Measurements from ENCODE around the gene CTNNB1.

Gene CTNNB1

GRCh38 chr3:41220906-41221677 lies 21.8 kb downstream of the CTNNB1 start:
- no peak for DNase-seq

- DNase-seq: no peak
Measured at GRCh38 chr3:41222012-41222411, 22.7 kb downstream of the CTNNB1 start.

- DNase-seq: no peak
Measured at GRCh38 chr3:41222501-41222900, 23.2 kb downstream of the CTNNB1 start.

- no peak for DNase-seq
Measured at GRCh38 chr3:41223078-41223477, 23.8 kb downstream of the CTNNB1 start.

DNA sequence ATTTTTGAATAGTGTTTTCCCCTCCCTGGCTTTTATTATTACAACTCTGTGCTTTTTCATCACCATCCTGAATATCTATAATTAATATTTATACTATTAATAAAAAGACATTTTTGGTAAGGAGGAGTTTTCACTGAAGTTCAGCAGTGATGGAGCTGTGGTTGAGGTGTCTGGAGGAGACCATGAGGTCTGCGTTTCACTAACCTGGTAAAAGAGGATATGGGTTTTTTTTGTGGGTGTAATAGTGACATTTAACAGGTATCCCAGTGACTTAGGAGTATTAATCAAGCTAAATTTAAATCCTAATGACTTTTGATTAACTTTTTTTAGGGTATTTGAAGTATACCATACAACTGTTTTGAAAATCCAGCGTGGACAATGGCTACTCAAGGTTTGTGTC lies 24.4 kb downstream of the CTNNB1 start:
- DNase-seq: no peak

GRCh38 chr3:41224120-41224806 lies 25.0 kb downstream of the CTNNB1 start:
- no peak for DNase-seq

- DNase-seq: no peak
Measured at GRCh38 chr3:41234823-41235721, 35.8 kb downstream of the CTNNB1 start.

GRCh38 chr3:41236228-41236627 lies 36.9 kb downstream of the CTNNB1 start:
- no peak for DNase-seq

- DNase-seq: no peak
Measured at GRCh38 chr3:41237907-41238306, 38.6 kb downstream of the CTNNB1 start.

- DNase-seq: no peak
Measured at GRCh38 chr3:41239587-41239986, 40.3 kb downstream of the CTNNB1 start.

- no peak for DNase-seq
Measured at GRCh38 chr3:41241161-41241560, 41.9 kb downstream of the CTNNB1 start.

DNA sequence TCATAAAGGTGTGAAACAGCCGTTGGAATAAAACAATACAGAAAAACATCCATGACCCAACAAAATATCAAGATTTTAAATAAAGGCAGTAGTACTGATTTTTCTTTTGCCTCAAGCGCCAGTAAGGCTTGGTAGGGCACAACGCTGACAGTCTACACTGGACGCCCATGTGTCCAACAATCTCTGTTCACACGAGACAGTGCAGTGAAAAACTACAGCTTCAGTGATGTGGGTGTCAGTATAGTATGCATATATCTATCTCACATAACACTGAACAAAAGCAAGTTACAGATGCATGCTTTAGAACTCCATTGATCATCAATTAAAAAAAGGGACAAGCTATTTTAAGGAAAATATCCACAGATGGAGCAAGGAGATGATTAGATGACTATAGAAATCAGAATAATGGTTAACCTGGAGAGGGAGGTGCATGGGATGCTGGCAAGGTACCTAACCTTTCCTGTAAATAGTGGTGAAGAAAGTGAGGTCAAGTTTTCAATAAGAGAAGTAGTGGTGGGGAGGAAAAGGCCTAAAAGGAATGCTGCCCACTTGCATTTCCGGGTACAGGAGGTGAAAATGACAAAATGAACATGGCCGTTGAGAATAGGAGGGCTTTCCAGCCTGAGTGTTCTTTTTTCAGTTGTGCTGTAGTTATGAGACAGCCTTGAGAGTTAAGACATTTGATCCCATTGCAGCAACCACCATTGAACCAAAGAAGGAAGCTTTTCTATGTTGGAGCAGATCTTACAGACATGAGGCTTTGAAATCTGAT lies 42.7 kb downstream of the CTNNB1 start:
- DNase-seq: no peak

GRCh38 chr3:41243183-41243582 lies 43.9 kb downstream of the CTNNB1 start:
- no peak for DNase-seq

GRCh38 chr3:41244620-41245336 lies 45.5 kb downstream of the CTNNB1 start:
- DNase-seq: no peak

DNA sequence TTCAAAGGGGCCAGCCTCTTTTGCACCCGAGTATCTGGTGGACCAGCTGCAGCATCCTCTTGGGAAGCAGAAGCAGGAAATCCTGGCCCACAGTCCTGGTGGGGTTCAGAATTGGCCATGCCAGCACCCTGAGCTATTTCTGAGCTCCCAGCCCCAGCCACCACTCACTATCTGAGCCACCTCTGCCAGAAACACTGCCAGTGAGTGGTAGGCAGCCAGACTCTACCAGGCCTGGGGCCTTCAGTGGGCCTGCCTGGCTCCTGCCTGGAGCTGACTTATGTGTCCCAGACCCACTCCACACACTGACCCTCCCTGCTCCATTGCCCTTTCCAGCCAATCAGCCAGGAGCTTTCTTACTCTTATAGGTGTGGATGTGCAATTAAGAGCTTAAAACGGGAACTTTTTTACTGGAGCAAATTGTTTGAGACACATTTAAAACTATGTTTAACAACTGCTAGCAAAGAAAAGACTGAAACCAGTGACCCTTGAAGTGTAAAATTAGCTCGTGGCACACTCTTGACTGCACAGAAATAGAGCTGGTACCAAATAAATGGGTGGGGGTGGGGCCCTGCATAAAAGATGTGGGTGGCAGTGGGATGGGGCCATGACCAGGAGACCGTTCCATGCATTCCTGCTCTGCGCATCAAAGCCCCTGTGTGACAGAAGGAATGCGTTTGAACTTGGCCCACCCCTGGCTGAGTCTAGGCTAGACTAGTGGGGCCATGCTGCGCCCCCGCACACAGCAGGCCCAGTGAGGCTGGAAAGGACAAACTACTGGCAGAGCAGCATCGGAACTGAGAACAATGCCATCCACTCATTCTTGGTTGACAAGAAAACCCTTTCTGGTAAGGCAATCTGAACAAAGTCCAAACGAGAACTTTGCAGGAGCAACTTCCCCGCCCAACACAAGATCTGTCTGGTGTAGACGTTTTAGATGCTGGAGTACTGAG lies 48.0 kb downstream of the CTNNB1 start:
- DNase-seq: no peak

DNA sequence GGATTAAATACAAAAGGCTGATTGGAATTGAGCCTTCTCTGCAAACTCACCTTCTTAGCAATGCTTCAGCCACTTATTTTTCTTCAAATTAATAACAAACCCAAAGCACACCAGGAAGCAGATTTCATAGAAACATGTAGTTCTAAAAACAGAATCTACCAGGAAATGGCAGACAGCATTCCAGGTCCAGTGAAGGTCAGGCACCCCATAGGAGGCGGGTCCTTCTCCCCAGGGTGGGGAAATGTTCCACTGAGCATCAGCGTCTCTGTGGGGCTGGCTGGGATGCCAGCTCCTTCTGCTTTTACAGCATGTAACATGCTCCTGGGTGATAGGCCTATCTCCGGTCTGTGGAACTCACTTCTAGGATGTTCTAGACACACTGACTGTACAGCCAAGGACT lies 49.2 kb downstream of the CTNNB1 start:
- DNase-seq: no peak

- no peak for DNase-seq
Measured at GRCh38 chr3:41249318-41249717, 50.0 kb downstream of the CTNNB1 start.

DNA sequence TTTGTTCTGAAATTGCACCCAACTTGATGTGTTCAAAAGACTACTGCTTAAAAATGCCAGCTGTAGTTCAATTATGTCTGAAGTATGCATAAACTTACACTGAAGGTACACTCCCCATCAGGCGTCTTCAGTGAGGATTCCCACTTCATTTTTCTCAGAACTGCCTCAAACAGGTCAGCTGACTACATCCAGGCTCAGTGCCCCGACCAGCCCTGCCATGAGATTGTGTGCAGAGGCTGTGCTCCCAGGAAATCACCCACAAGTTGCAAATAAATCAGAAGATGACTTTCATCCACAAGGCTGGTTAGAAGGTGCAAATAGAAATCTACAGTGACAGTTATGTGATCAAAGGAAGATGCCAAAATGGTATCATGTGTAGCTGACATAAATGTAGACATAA lies 51.5 kb downstream of the CTNNB1 start:
- DNase-seq: no peak

- no peak for DNase-seq
Measured at GRCh38 chr3:41251593-41251992, 52.3 kb downstream of the CTNNB1 start.

DNA sequence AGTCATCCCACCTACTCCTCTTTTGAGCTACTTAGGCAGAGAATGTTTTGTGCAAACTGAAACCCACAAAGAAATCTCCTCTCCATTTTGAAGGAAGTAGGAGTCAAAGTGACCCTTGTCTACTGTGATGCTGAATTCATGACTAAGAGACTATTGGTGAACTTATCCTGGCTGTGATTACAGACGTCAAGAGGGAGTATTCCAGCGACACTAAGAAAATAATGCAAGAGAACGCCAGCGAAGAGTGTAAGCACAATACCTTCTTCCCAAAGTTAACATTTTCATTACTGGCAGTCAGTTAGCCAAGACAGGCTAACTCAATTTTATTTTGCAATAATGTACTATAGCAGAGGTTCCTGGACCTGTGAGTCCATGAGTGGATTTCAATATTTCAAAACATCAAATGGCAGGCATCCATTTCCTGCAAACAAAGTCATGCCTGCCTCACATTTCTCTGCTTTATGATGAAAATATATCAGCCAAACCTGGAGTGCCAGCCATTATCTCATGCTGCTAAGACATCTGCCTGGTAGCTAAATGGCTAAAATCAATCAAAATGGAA lies 59.0 kb downstream of the CTNNB1 start:
- DNase-seq: no peak

All from NCI-H2081 treated with DMSO at 0.1 percent for 48 hours (cell line).